Non-pigmented ciliary epithelial cell (primary cell): ENCODE data around the gene KCNH3.

Source experiments
- DNase-seq: peaks from one replicate; pipeline ENCODE4 v3.0.0-alpha.2; 2010; ENCODE audit warnings: low read depth

KCNH3 gene

GRCh38 chr12:49563951-49564685 lies 25.3 kb downstream of the KCNH3 start:
- no peak for DNase-seq

- DNase-seq = no peak
Observed at GRCh38 chr12:49564686-49565405, 26.0 kb downstream of the KCNH3 start.

GRCh38 chr12:49565406-49566265 lies 26.8 kb downstream of the KCNH3 start:
- DNase-seq = no peak

GRCh38 chr12:49566361-49566760 lies 27.5 kb downstream of the KCNH3 start:
- no peak for DNase-seq

GRCh38 chr12:49567302-49567610 lies 28.4 kb downstream of the KCNH3 start:
- no peak for DNase-seq

GRCh38 chr12:49567611-49568441 lies 29.0 kb downstream of the KCNH3 start, which contains the start of gene MCRS1:
Gene MCRS1, minus strand, starts transcription at chr12:49568142. Its CDS starts 1,411 bp downstream, at chr12:49566731.
- peak; percentile 72 for DNase-seq

- no peak for DNase-seq
Observed at GRCh38 chr12:49568442-49569162, 29.8 kb downstream of the KCNH3 start.

GRCh38 chr12:49577589-49578315 lies 38.9 kb downstream of the KCNH3 start:
- no peak for DNase-seq

GRCh38 chr12:49578471-49579112 lies 39.8 kb downstream of the KCNH3 start:
- no peak for DNase-seq

- DNase-seq = peak; percentile 44
Observed at GRCh38 chr12:49580572-49581535, 42.0 kb downstream of the KCNH3 start.

GRCh38 chr12:49582201-49582600 lies 43.4 kb downstream of the KCNH3 start:
- no peak for DNase-seq

- DNase-seq = no peak
Observed at GRCh38 chr12:49582850-49583249, 44.0 kb downstream of the KCNH3 start.

GRCh38 chr12:49583366-49584094 lies 44.7 kb downstream of the KCNH3 start:
- no peak for DNase-seq

GRCh38 chr12:49584591-49584990 lies 45.8 kb downstream of the KCNH3 start:
- DNase-seq = no peak

- no peak for DNase-seq
Observed at GRCh38 chr12:49585477-49586459, 46.9 kb downstream of the KCNH3 start.

- no peak for DNase-seq
Observed at GRCh38 chr12:49587174-49587908, 48.5 kb downstream of the KCNH3 start.
